Activated naive CD4-positive, alpha-beta T cell treated with anti-CD3 and anti-CD28 coated beads, Interleukin-2, amount 50 U/mL, for 72 hours (primary cell): ENCODE results near the gene PCDH9. TPM values are rescaled to one million over a fixed set of nuclear protein-coding genes. Genes with fewer than 3 reads are reported as not detected.

Experiments used
- ATAC-seq, 2 donors: fragments of 150-1000 bp; cut with Tn5 transposase; 2 replicates each; pipeline ENCODE4 v1.10.0; 2021; ENCODE audit warnings: mild to moderate bottlenecking in 2 of 2, moderate library complexity in 2 of 2
- DNase-seq, 2 donors: peaks; one replicate each; pipeline ENCODE4 v3.0.0; 2021 to 2022; ENCODE audit warnings: low spot score in 2 of 2
- H3K27ac Mint-ChIP-seq, 2 donors: one replicate each; pipeline ENCODE4 v1.8.0; 2022; ENCODE audit warnings: mild to moderate bottlenecking in 2 of 2, mixed read lengths in 2 of 2
- H3K36me3 Mint-ChIP-seq, 2 donors: one replicate each; pipeline ENCODE4 v1.8.0; 2022; ENCODE audit warnings: mixed read lengths in 2 of 2
- H3K9me3 Mint-ChIP-seq, 2 donors: one replicate each; pipeline ENCODE4 v1.8.0; 2022; ENCODE audit warnings: mixed read lengths in 2 of 2
- total RNA-seq, 2 donors: library from RNA; stranded (reverse); gene quantifications; one replicate each; pipeline ENCODE4 v1.2.3, GENCODE V29; 2022

Gene PCDH9
- total RNA-seq, 2 donors from 2014 or later = 0.16 to 0.48 TPM

DNA sequence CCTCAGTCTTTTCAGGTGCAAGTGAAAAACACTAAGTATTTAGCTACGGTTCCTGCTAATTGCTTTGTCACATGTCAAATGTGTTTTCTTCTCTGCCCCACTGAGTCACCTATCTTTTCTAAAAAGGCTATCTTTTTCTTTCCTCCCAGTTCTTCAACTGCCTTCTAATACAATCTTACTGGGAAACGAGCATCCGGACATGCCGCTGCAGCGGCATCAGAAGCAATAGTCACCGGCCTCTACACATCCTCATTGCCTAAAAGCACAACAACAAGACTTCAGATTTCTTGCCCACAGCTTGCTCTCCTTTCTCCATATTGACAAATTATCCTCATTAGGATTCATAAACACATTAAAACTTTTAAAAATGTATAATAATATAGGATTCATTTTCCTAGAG lies 1.2 kb downstream of the PCDH9 start:
- no peak overlapping the region for H3K27ac Mint-ChIP-seq
- H3K36me3 Mint-ChIP-seq = peaks cover 0 to 4% of the 10 kb centered on the region in 2 donors
- ATAC-seq (no peak), DNase-seq (no peak)
- no peaks in the 10 kb centered on the region for H3K9me3 Mint-ChIP-seq

DNA sequence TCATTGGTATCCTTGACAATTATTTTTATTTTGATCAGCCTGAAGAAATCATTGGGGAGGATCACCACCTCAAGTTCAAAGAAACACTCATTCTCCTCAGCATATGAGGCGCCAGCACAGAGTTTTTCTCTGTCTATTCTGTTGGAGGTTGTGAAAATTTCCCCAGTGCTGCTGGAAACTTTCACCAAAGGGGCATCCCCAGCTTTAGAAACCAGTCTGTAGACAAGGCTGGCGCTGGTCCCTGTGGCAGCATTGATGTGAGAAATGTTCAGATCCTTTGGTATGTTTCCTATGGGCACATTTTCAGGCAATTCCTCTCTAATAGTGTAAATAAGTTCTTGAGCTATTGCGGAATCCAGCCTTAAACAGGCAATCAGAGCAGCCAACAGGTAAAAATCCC lies 2.1 kb downstream of the PCDH9 start:
- H3K9me3 Mint-ChIP-seq = no peaks in the 10 kb centered on the region
- no peak overlapping the region for H3K27ac Mint-ChIP-seq
- DNase-seq = no peak
- ATAC-seq = no peak
- H3K36me3 Mint-ChIP-seq = peaks cover 0 to 4% of the 10 kb centered on the region in 2 donors

DNA sequence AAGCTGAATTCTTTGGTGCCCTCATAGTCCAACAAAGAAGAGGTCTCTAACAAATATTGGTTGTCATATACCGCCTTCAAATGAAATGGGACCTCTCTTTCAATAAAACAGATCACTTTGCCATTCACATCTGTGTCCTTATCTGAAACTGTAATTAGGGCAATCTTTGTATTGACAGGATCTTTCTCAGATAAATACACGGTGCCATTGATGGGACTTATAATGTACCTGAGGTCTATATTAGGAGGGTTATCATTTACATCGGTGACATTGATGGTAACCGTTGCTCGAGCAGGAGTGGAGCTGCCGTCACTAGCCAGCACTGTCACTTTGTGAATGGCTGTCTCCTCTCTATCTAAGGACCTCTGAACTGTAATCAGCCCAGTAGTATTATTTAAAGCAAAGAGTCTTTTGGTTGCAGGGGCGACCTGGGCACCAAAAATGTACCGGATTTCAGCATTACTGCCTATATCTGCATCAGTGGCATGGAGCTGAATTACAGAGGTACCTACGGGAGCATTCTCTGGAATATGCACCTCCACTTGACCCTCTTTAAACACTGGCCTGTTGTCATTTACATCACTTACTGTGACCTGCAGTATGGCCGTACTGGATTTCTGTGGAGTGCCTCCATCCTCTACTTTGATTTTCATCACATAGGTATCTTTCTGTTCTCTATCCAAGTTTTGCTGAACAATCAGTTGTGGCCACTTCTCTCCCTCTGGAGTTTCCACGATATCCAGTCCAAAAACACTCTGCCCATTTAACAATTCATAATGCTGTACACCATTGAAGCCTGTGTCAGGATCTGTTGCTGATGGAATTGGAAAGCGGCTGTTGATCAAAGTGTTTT lies 2.8 kb downstream of the PCDH9 start:
- no peak overlapping the region for H3K27ac Mint-ChIP-seq
- peaks cover 0 to 4% of the 10 kb centered on the region in 2 donors for H3K36me3 Mint-ChIP-seq
- ATAC-seq = no peak
- no peaks in the 10 kb centered on the region for H3K9me3 Mint-ChIP-seq
- no peak for DNase-seq

DNA sequence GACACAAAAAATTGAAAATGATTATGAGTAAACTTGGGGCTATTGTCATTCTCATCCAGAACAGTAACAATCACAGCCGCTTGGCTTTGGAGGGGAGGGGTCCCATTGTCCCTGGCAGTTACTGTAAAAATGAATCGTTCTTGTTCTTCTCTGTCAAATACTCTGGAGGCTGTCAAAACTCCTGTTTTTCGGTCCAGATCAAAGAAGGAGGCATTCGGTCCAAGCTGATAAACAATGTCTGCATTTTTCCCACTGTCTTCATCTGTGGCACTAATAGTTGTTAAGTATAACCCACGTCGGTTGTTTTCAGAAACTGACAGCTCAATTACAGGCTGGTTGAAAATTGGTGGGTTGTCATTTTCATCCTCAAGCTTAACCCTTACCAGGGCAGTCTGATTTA lies 3.4 kb downstream of the PCDH9 start:
- no peak overlapping the region for H3K27ac Mint-ChIP-seq
- H3K9me3 Mint-ChIP-seq = no peaks in the 10 kb centered on the region
- H3K36me3 Mint-ChIP-seq = peaks cover 0 to 4% of the 10 kb centered on the region in 2 donors
- ATAC-seq (no peak), DNase-seq (no peak)

DNA sequence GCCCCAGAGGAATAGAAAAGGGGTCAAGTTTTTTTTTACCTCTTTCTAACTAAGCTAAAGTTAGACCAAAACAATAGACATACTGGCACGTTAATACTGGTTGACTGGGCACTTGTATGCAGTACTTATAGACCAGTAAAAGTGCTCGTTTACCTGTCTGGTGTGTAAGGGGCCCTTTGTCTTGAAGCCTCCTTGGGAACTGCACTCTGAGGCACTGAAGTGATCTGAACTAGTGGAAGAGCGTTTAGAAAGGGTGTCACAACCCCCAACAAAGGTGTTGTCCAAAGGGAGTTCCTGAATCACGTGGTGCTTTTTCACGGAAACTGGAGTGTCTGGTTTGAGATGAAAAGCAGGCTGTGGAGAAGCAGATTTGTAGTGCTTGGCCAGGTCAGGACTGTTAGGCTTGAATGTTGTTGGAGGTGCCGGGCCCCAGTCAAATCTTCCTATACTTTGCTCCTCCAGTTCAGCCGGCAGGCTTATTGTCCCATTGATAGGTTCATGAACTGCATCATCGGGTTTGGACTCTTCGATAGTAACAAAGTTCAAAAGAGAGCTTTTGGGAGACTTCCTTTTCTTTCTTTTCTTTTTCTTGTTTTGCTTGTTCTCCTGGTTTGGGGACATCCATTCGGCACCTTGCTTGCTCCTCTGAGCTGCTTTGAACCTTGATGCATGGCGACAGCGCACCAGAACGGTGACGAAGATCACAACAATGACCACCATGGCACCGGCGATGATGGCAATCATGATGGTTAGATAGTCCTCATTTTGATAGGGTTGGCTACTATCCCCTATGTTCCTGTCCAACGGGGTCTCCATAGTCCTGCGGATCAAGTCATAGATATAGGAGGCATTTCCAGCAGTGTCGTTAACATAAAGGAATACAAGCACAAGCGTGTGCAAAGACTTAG lies 4.6 kb downstream of the PCDH9 start:
- DNase-seq = no peak
- H3K9me3 Mint-ChIP-seq = no peaks in the 10 kb centered on the region
- no peaks in the 10 kb centered on the region for H3K36me3 Mint-ChIP-seq
- no peak for ATAC-seq
- H3K27ac Mint-ChIP-seq = no peak overlapping the region

DNA sequence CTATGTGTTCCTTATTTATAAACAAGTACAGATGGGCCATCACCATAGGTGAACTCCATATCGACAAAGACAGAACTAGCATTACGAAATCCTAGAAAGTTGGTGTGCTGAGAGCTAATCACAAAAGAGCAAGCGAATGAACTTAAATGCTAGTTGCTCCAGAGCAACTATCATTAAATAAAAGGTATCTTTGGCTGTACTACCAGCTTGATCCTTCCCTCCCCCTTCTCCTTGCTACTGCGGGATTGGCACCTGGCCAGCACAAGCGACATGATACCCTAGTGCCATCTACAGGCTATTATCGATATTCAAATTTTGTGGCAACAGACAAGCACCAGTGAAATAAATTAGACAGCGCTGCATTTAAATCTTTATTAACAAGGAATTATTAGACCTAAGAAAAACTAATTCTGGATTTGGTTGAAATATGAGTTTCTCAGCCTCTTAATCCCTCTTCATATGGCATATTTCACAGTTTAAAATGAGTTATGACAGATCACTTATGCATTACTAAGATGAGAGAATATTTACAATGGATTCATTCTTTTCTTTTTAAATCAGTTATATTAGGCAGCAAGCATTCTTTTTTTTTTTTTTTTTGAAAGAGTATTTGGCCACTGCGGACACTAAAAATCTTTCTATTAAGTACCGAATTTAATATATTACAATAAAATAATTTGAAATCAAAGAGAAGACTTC lies 5.8 kb downstream of the PCDH9 start:
- Mint-ChIP-seq H3K36me3 (no peaks in the 10 kb centered on the region), H3K9me3 (no peaks in the 10 kb centered on the region), H3K27ac (no peak overlapping the region)
- ATAC-seq (peak; percentile 47 to 76), DNase-seq (peak in 1 of 2 donors; percentile 40)

DNA sequence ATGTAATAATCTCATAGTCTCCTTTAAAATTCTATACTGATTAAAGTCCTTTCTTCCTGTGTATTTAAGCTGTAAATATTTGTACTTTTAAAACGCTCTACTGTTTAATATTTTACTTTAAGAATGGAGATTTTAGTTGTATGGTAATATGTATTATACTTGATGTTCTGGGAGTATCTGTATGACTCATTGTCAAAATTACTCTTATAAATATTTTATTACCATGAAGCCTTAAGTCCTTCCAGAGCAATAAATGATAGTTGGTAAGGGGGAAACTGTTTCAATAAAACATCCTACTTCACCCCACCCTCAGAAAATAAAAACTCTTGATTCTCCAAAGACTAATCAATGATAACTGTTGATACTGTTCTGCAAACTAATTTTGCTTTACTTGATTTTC lies 6.4 kb downstream of the PCDH9 start:
- ATAC-seq (no peak), DNase-seq (no peak)
- no peaks in the 10 kb centered on the region for H3K9me3 Mint-ChIP-seq
- H3K27ac Mint-ChIP-seq = no peak overlapping the region
- no peaks in the 10 kb centered on the region for H3K36me3 Mint-ChIP-seq

DNA sequence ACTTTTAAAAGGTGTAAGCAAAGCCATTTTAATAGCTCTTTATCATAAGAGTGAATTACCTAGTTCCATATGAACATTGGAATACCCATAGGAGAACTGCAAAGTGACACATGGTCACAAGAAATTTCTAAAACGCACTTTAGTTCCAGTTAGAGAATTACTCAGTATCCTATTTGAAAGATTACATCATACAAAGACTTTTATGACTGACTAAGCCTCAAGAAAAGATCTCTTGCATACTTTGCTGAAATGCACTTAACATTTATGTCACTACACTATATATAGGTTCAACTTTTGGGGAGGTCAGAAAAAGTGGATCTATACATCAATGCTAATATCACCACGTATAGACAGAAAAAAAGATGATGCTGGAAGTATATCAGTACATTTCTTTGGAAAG lies 7.1 kb downstream of the PCDH9 start:
- no peak overlapping the region for H3K27ac Mint-ChIP-seq
- no peak for DNase-seq
- no peaks in the 10 kb centered on the region for H3K36me3 Mint-ChIP-seq
- H3K9me3 Mint-ChIP-seq = no peaks in the 10 kb centered on the region
- peak in 1 of 2 donors; percentile 38 for ATAC-seq

DNA sequence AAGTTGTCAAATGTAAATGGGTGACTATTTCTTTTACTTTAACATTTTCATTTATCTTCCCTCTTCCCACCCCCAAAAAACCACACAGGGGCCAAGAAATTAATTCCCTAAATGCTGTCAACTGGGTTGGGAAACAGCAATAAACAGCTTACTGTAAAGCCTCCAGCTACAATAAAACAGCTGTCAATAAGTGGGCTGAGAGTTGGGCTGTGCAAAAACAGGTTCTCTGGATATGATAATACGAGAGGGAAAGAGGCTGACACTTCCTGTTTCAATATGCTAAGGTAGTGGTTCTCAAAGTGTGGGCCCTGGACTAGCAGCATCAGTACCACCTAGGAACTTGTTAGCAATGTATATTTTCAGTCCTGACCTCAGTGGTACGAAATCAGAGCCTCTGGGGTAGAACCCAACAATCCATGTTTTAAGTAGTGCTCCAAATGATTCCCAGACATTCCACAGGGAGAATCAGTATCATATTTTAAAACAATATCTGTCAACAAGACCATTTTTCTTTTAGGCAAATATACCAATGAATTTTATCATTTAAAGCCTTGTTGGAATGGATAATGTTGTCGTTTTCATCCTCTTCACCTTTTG lies 8.4 kb downstream of the PCDH9 start:
- H3K36me3 Mint-ChIP-seq = no peaks in the 10 kb centered on the region

DNA sequence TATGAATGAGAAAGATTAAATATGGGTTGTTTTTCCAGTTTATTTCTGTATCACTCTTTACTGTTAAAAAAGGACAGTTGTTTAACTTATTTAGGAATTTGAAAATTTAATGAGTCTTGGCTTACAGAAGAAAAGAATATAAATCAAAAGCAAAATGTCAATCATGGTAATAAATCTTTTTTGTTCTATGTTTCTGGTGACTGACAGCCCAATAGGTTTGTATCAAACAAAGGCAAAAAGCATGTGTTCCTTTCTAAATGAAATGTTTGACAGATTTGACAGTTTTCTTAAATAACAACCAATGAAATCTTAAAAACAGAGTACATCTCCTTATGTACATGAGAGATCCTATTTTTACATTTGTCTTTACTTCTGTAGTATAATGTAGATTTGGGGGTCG lies 11.0 kb downstream of the PCDH9 start:
- DNase-seq (no peak), ATAC-seq (no peak)
- Mint-ChIP-seq H3K36me3 (no peaks in the 10 kb centered on the region), H3K27ac (no peak overlapping the region), H3K9me3 (no peaks in the 10 kb centered on the region)

More for the DNA sequence above, 8.4 kb downstream of the PCDH9 start:
- DNase-seq (no peak), ATAC-seq (peak in 1 of 2 donors; percentile 56)
- Mint-ChIP-seq H3K27ac (no peak overlapping the region), H3K9me3 (no peaks in the 10 kb centered on the region)

DNA sequence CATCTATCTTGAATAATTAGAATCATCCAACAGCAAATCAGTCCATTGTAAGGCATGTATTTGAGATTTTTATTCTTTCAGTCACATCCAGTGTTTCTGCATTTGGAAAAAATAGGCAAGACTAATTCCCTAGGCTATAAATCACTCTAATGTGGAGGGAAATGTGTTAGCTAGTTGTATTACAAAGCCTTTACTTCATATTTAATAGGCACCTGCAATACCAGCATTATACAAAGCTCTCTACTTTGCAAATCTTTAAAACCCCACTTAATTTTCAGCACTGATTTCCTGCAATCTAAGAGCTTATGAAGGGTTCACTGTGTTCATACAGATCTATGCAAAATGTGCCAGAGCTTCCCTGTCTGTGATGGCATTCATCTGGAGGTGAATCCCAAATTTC lies 12.3 kb downstream of the PCDH9 start:
- DNase-seq (no peak), ATAC-seq (no peak)
- no peaks in the 10 kb centered on the region for H3K36me3 Mint-ChIP-seq
- no peaks in the 10 kb centered on the region for H3K9me3 Mint-ChIP-seq
- H3K27ac Mint-ChIP-seq = no peak overlapping the region

DNA sequence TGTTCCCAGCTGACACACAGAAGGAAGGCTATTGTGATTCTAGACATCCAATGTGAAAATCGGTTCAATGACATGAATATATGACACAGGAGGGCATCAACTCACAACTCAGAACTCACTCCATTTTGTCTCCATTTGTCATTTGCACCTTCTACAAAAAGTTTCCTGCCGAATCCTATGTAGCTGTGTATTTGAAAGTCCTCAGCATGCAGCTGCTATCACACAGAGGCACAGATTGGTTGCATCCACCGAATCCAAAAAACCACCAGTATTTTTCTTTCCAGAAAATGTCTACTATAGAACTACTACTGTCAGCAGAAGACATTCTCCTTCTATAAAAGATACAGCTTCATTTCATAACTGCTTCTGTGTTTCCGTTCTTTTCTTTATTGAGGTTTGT lies 13.3 kb downstream of the PCDH9 start:
- ATAC-seq (no peak), DNase-seq (no peak)
- Mint-ChIP-seq H3K27ac (no peak overlapping the region), H3K9me3 (no peaks in the 10 kb centered on the region), H3K36me3 (no peaks in the 10 kb centered on the region)

DNA sequence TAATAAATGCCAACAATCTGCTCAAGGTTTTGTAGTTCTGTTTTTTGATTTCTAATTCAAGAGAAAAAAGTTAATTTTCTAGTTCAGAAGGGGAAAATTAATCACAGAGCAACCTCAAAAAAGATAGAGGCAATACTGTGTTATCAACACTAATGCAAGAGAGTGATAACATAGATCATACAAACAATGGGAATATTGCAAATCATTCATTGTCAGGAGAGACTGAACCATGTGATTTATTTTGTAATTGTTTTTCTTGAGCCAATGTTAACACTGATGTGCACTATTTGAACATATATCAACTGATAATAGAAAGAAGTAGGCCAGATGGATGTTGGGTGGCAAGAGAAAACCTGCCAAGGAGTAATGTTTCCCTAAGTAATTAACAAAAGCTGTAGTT lies 19.9 kb downstream of the PCDH9 start:
- H3K27ac Mint-ChIP-seq = no peak overlapping the region
- no peaks in the 10 kb centered on the region for H3K9me3 Mint-ChIP-seq
- ATAC-seq (no peak), DNase-seq (no peak)
- no peaks in the 10 kb centered on the region for H3K36me3 Mint-ChIP-seq

DNA sequence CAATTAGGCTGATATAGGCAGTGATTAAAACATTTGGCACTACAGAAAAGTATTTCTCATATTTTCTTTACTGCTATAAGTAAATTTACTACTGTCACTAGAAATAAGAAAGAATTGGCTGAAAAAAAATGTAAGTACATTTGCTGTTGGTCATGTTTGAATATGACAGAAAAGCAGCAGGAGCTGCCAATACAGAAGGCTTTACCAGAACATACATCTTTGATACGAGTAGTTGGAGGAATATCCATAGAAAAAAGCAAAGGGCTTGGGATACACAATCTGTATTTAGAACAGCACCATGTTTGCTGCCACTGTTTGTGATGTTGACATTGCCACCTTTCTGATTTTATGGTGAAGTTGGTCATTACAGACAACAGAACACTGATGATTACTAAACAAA lies 21.6 kb downstream of the PCDH9 start:
- ATAC-seq (no peak), DNase-seq (no peak)
- Mint-ChIP-seq H3K27ac (no peak overlapping the region), H3K36me3 (no peaks in the 10 kb centered on the region), H3K9me3 (no peaks in the 10 kb centered on the region)

DNA sequence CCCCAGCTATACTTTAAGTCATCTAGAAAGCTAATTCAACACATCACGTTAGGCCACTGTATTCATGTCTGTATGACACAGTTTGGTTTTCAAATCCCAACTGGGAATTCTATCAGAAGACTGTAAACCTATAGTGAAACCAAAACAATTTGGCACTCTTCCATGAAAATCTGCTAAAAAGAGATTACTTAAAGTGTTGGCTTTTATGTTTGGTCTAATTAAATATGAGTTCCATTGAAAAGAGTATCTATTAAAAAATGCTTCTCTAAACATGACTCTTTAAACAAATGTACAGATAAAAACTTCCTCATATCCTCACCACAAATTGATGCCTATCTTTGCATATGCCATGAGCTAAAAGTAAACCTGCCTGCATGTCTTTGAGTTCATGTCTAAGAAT lies 25.4 kb downstream of the PCDH9 start:
- ATAC-seq = no peak

DNA sequence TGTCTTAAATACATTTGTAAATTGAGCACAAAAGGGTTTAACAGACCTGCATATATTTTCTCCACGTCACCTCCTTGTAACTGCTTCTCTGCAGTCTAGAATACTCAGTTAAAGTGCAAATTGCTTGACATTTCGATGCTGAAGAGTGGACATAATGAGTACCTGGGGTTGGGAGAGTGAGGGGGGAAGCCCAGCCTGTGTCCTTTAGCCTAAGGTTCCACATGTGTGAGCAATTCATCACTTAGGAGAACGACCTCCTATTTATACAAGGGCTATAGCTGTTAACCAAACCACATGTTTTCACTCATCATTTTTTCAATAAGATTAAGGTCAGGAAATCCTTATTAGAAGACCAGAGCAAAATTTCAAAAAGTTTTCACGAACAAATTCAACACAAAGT lies 29.5 kb downstream of the PCDH9 start:
- ATAC-seq = no peak
- Mint-ChIP-seq H3K27ac (no peak overlapping the region), H3K9me3 (no peaks in the 10 kb centered on the region), H3K36me3 (no peaks in the 10 kb centered on the region)
- DNase-seq = no peak

More for the DNA sequence above, 25.4 kb downstream of the PCDH9 start:
- Mint-ChIP-seq H3K27ac (no peak overlapping the region), H3K9me3 (no peaks in the 10 kb centered on the region), H3K36me3 (no peaks in the 10 kb centered on the region)
- no peak for DNase-seq

DNA sequence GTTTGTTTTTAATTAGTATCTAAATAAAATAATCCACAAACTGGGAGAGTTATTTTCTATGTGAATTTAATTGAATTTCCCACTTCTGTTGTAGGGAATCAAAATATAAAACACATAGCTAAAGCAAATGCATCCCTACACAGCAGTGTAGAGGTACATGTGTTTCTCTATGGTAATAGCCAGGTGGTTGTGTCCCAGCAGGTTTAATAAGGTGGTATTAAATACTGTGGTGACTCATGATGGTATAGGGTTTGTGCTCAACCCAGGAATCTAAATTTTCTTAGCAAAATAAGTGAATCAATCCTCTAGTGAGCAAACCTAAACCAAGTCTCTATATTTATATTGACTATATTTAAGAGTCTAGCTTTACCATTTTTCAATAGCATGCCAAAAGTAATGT lies 30.0 kb downstream of the PCDH9 start:
- H3K36me3 Mint-ChIP-seq = no peaks in the 10 kb centered on the region
- no peaks in the 10 kb centered on the region for H3K9me3 Mint-ChIP-seq
- no peak overlapping the region for H3K27ac Mint-ChIP-seq
- no peak for ATAC-seq
- no peak for DNase-seq
